ENCODE data around the gene SLC10A6. TPM values are rescaled to one million over a fixed set of nuclear protein-coding genes. Genes with fewer than 3 reads are reported as not detected.
A peak's percentile ranks its signal among the peaks of the same experiment; 100 is the strongest.

Gene SLC10A6
- total and polyA plus RNA-seq, 9 of the 15 experiments (the other 6 are each of a cell fraction or from before 2014, with no cell fraction given): not detected

DNA sequence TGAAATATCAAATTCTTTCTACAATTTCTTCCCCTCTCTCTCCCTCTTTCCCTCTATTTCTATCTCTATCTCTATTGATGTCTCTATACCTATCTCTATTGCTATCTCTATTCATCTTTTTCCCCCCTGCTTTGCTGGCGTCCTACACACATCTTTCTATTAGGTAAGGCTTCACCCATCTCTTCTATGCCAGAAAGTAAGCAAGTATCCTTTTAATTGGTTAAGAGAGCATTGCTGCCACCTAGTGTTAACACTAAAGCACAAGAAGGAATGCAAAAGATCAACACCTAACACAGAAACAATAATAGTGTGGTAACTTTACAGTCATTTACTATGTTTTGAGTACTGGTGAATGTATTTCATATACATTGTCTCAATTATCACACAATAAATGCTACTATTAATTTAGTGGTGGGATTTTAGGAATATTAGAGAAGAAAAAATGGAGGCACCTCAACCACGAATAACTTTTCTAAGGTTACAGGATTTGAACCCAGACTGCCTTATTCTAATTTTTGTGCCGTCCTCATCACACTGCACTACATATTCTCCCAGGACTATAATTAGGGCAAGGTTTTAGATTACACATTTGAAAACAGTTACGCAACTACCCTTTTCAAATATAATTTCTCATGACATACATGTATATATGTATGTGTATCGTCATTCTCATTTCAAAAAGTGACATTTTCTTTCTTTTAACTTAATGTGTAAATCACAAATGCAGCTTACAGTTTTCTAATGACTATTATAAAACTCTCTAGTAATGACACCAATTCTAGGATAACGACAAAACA lies 46.7 kb upstream of the SLC10A6 start (continued):
- TF ChIP-seq CBX5 (IDR thresholded peaks at IDR 0.05; ENCODE audit: borderline replicate concordance, low read depth): no peak
- TF ChIP-seq, protein P1, sequence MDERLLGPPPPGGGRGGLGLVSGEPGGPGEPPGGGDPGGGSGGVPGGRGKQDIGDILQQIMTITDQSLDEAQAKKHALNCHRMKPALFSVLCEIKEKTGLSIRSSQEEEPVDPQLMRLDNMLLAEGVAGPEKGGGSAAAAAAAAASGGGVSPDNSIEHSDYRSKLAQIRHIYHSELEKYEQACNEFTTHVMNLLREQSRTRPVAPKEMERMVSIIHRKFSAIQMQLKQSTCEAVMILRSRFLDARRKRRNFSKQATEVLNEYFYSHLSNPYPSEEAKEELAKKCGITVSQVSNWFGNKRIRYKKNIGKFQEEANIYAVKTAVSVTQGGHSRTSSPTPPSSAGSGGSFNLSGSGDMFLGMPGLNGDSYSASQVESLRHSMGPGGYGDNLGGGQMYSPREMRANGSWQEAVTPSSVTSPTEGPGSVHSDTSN (CRISPR knock-in tag; IDR thresholded peaks at IDR 0.05; ENCODE audit: low read depth): no peak
- TF ChIP-seq, protein P1 (tag; conservative IDR thresholded peaks at IDR 0.05; ENCODE audit: low read depth): no peak
- TF ChIP-seq MLLT1 (IDR thresholded peaks at IDR 0.05): 0 out of 4 replicates have a peak, but pooled peaks of 1 of the 2 experiments have one; percentile 44
- TF ChIP-seq MAFG (tag; conservative IDR thresholded peaks at IDR 0.05): no peak
- no peak for TF ChIP-seq RFX5 (IDR thresholded peaks at IDR 0.05; ENCODE audit: low read depth, low read length)
- TF ChIP-seq HNRNPK (IDR thresholded peaks at IDR 0.05; ENCODE audit: low read depth, low read length, poor library complexity, severe bottlenecking): no peak
- no peak for TF ChIP-seq NUFIP1 (IDR thresholded peaks at IDR 0.05; ENCODE audit: partially characterized antibody)
- TF ChIP-seq TFE3 (CRISPR knock-in tag; IDR thresholded peaks at IDR 0.05): no peak
- 0 out of 2 replicates have a peak, but pooled peaks have one; percentile 19 for TF ChIP-seq ARID2 (IDR thresholded peaks at IDR 0.05)
- TF ChIP-seq, protein P2, sequence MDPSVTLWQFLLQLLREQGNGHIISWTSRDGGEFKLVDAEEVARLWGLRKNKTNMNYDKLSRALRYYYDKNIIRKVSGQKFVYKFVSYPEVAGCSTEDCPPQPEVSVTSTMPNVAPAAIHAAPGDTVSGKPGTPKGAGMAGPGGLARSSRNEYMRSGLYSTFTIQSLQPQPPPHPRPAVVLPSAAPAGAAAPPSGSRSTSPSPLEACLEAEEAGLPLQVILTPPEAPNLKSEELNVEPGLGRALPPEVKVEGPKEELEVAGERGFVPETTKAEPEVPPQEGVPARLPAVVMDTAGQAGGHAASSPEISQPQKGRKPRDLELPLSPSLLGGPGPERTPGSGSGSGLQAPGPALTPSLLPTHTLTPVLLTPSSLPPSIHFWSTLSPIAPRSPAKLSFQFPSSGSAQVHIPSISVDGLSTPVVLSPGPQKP (CRISPR knock-in tag; IDR thresholded peaks at IDR 0.05): no peak
- no peak for TF ChIP-seq MAFF (IDR thresholded peaks at IDR 0.05; ENCODE audit: low read length)
- no peak for TF ChIP-seq ZNF24 (IDR thresholded peaks at IDR 0.05)
